Measurements from ENCODE around the gene KRTAP4-3. TPM values are rescaled to one million over a fixed set of nuclear protein-coding genes. Genes with fewer than 3 reads are reported as not detected.

KRTAP4-3 gene
- total RNA-seq, 4 donors from 2014 or later, result not detected

- no peaks in the 10 kb centered on the region for H3K27me3 ChIP-seq
- DNase-seq, result no peak
- intact Hi-C loops (cut with DNase I; ENCODE audit: low total_unique reads), result no loop called here
- no peak overlapping the region for H3K27ac ChIP-seq
- no peak for TF ChIP-seq POLR2A (IDR thresholded peaks at IDR 0.05)
- no peak for TF ChIP-seq CTCF (IDR thresholded peaks at IDR 0.05)
- no peaks in the 10 kb centered on the region for H3K9me3 ChIP-seq
- H3K36me3 ChIP-seq, result no peaks in the 10 kb centered on the region
- no peak overlapping the region for H3K4me3 ChIP-seq
- no peaks in the 10 kb centered on the region for H3K4me1 ChIP-seq
Measured at GRCh38 chr17:41178843-41179616, 11.0 kb upstream of the KRTAP4-3 start.

- Histone ChIP-seq H3K9me3 (no peaks in the 10 kb centered on the region), H3K4me3 (no peak overlapping the region), H3K36me3 (no peaks in the 10 kb centered on the region), H3K27me3 (no peaks in the 10 kb centered on the region), H3K4me1 (no peaks in the 10 kb centered on the region), H3K27ac (no peak overlapping the region)
- TF ChIP-seq POLR2A (IDR thresholded peaks at IDR 0.05) (no peak), CTCF (IDR thresholded peaks at IDR 0.05) (no peak)
- DNase-seq, result no peak
- intact Hi-C loops (cut with DNase I; ENCODE audit: low total_unique reads), result no loop called here
Measured at GRCh38 chr17:41178341-41178740, 10.3 kb upstream of the KRTAP4-3 start.

GRCh38 chr17:41177727-41178271 is 9.8 kb upstream of the KRTAP4-3 start, which contains the start of gene KRTAP4-2:
KRTAP4-2 (minus strand) TSS chr17:41178221; CDS start chr17:41178164, 57 bp downstream.
- intact Hi-C loops (cut with DNase I; ENCODE audit: low total_unique reads), result no loop called here
- TF ChIP-seq CTCF (IDR thresholded peaks at IDR 0.05) (no peak), POLR2A (IDR thresholded peaks at IDR 0.05) (no peak)
- H3K4me1 ChIP-seq, result no peaks in the 10 kb centered on the region
- H3K9me3 ChIP-seq, result no peaks in the 10 kb centered on the region
- H3K27ac ChIP-seq, result no peak within 1 kb of the TSS
- no peaks in the 10 kb centered on the region for H3K27me3 ChIP-seq
- DNase-seq, result no peak
- no peak within 1 kb of the TSS for H3K4me3 ChIP-seq
- H3K36me3 ChIP-seq, result no peaks in the 10 kb centered on the region

- H3K4me1 ChIP-seq, result no peaks in the 10 kb centered on the region
- no peak overlapping the region for H3K4me3 ChIP-seq
- TF ChIP-seq CTCF (IDR thresholded peaks at IDR 0.05) (no peak), POLR2A (IDR thresholded peaks at IDR 0.05) (no peak)
- DNase-seq, result no peak
- no peaks in the 10 kb centered on the region for H3K9me3 ChIP-seq
- H3K27me3 ChIP-seq, result no peaks in the 10 kb centered on the region
- H3K27ac ChIP-seq, result no peak overlapping the region
- intact Hi-C loops (cut with DNase I; ENCODE audit: low total_unique reads), result no loop called here
- no peaks in the 10 kb centered on the region for H3K36me3 ChIP-seq
Measured at GRCh38 chr17:41176744-41177387, 8.8 kb upstream of the KRTAP4-3 start.

- TF ChIP-seq CTCF (IDR thresholded peaks at IDR 0.05) (no peak), POLR2A (IDR thresholded peaks at IDR 0.05) (no peak)
- H3K4me1 ChIP-seq, result no peaks in the 10 kb centered on the region
- H3K27me3 ChIP-seq, result no peaks in the 10 kb centered on the region
- intact Hi-C loops (cut with DNase I; ENCODE audit: low total_unique reads), result no loop called here
- H3K36me3 ChIP-seq, result no peaks in the 10 kb centered on the region
- no peak overlapping the region for H3K4me3 ChIP-seq
- no peak overlapping the region for H3K27ac ChIP-seq
- no peak for DNase-seq
- no peaks in the 10 kb centered on the region for H3K9me3 ChIP-seq
Measured at GRCh38 chr17:41171886-41172285, 3.9 kb upstream of the KRTAP4-3 start.

All from uterus (tissue), 4 donors.